Posterior cingulate gyrus (tissue), 11 donors: ENCODE measurements around the gene RPS3.

ENCODE experiments used
- DNase-seq, 10 donors: peaks; one replicate each; pipeline versions ENCODE4 v3.0.0 to v3.0.0-alpha.2; 2020 to 2021; ENCODE audit warnings: mixed read lengths in 3 of 10
- intact Hi-C: fragments of 100-400 bp; cut with DNase I; formaldehyde crosslinking; loops from one replicate; pipeline ENCODE4 v1.15.1; 2023

RPS3 gene

GRCh38 chr11:75449776-75450175 is 50.5 kb downstream of the RPS3 start:
- intact Hi-C loops, result loop anchor here (10.0 kb wide), 1 partner anchor 65 kb away; no protein-coding TSS in a partner anchor
- no peak for DNase-seq

GRCh38 chr11:75450236-75450635 is 50.9 kb downstream of the RPS3 start:
- intact Hi-C loops, result no loop called here

DNA sequence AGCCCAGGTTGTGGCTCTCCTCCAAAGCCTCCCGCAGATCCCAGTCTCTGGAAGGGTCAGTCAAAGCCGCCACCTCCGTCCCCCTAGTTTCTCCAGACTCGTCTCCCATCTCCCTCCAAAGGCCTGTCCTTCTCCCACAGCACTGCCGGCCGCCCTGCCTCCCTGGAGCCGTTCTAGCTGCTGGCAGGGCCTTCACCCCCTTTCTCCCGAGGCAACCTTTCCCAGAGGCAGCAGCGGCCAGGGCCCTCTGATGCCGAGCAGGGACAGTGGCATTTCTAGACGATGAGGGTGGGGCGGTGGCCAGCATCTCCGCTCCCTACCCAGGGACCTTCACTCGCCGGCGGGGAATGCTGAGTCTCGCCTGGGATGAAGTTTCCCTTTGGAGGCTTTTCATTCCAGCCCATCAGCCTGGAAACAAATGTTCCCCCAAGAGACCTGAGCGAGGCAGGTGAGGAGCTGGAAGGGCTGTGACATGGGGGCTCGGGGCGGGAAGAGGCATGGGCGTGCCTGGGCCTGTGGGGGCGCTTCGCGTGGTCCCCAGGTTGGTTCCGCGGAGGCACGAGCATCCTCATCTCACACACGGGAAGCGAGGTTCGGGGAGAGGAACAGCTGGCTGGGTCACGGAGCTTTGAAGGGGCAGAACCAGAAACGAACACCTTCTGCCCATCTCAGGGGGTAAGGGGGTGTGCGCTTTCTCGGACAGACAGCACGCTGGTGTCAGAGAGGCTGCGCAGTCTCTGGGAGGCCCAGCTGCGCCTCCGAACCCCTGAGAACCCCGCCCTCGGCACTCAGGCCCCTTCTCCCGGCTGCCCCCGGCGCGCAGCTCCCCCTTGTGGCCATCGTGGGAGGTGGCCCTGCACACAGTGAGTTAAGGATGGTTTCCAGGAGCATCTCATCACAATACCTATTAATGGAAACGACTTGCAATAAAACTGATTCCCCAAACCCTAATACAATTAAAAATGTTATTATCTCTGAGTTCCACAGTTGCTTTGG is 51.8 kb downstream of the RPS3 start:
- intact Hi-C loops, result no loop called here
- no peak for DNase-seq

More at GRCh38 chr11:75450236-75450635, 50.9 kb downstream of the RPS3 start:
- DNase-seq, result no peak

DNA sequence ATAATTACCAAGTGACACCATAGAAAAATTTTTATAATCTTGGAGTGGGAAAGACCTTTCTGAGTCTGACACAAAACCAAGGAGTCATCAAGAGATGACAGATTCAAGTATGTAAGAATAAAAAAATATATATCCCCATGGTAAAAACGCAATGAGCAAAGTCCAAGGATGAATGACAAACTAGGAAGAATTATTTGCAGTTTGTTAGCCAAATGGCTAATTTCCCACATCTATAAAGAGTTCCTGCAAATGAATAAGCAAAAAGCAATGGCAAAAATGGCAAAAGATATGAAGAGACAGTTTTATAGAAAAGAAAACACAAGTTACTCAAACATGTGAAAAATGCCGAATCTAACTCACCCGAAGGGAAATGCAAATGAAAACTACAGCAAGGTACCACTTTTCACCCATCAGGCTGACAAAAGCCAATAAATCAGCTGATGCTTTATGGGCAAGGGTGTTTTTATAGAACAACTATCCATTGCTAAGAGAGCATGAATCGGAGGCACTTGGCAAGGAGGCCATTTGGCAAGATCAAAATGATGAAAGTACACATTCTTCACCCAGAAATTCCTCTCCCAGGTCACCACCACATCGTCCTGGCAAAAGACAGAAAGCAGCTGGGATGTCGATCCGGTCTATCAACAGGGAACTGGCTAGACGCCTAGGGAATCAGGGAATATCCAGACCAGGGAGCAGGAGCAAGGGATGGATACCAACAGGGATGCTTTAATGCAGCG is 54.8 kb downstream of the RPS3 start:
- no peak for DNase-seq
- intact Hi-C loops, result no loop called here

- intact Hi-C loops, result no loop called here
- DNase-seq, result no peak
Measured at GRCh38 chr11:75454987-75455386, 55.7 kb downstream of the RPS3 start.
